IPS DF 4.7 (cell line): ENCODE measurements around the gene ATG3.
"Not testable (repeated sequence)": the region's sequence is repeated elsewhere in the genome, so short reads cannot be mapped to it uniquely, and the experiment has no call there.

Source experiments
- DNase-seq: peaks from one replicate; pipeline ENCODE4 v3.0.0-alpha.2; 2013; ENCODE audit warnings: low spot score; ENCODE audit errors: extremely low read depth

Gene ATG3

GRCh38 chr3:112561484-112561733 is 353 bp downstream of the ATG3 start:
- no peak for DNase-seq

- DNase-seq = no peak
Observed at GRCh38 chr3:112560721-112561483, 860 bp downstream of the ATG3 start.

GRCh38 chr3:112560307-112560706 is 1.5 kb downstream of the ATG3 start:
- no peak for DNase-seq

DNA sequence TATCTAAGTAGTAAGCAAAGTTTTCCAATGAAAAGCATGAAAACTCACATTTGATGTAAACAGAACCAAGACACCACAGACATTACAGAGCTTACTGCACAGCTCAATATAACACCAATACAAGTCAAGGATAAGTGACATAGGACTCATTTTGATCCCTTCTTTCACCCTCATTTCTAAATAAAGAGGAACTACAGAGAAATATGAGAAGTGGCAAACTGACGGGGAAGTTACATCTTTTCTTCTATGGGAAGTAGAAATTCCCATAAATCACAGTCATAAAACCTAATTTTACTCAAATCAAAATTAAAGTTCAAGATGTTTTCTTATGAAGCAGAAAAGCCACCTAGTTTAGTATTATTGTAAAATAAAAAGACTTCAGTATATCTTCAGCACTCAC is 3.8 kb downstream of the ATG3 start:
- no peak for DNase-seq

DNA sequence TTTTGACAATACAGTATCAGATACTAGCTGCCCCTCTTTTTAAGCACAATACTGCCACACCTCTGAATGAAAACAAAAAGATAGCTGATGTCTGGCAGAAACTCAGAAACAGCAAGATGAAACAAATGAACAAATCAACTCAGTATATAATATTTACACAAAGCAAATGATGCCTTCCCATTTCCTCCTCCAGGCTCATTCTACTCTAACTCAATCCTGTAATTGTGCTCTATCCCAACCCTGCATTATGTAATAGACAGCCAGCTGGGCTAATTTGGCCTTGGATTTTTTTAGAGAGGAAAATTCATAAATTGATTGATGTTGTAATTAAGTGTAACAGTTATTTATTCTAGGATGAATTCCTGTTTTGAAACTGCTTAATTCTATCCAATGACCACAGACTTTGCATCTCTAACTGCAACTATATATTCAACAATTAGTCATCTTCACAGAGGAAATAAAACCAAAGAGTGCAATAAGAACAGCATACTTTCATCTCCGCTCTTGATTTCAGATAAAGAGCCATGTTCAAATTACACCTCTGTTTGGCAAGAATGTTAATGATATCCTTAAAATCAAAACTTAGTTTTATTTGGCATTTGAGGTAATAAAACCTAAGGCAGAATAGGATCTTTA is 6.1 kb downstream of the ATG3 start:
- DNase-seq = no peak

DNA sequence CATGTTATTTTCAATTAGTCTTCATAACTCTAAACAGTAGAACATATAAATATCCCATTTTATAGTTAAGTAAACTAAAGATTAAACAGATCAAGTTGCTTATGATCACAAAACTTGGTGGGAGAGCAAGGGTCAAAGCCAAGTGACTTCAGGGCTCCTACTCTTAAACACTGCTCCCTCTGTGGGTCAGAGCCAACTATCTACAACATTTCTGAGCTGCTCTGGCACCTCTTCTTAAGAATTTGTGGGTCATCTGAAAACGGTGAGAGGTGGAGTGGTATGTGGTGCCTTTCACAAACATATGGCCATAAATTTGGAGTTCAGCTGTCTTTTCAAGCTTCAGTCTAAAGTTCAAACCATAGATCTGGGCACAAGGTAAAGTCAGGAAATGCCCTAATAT is 10.9 kb downstream of the ATG3 start:
- DNase-seq = no peak

DNA sequence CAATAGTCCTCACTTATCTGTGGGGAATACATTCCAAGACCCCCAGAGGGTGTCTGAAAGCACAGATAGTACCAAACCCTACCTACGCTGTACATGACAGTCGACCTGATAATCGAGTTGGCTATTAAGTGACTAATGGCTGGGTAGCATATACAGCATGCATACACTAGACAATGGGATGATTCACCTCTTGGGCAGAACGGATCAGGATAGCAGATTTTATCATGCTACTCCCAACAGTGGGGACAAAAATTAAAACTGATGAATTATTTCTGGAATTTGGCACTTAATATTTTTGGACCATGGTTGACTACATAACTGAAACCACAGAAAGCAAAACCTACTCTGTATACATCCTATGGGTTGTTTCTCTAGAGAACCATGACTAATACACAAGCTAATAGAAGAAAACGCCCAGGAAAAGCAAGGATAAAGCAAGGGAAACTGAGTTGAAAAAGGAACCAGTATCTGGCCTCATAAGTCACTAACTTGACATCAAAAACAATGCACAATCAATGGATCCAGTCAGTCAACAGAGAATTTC is 15.5 kb downstream of the ATG3 start:
- DNase-seq = no peak

- DNase-seq = no peak
Observed at GRCh38 chr3:112539825-112540650, 21.7 kb downstream of the ATG3 start.

DNA sequence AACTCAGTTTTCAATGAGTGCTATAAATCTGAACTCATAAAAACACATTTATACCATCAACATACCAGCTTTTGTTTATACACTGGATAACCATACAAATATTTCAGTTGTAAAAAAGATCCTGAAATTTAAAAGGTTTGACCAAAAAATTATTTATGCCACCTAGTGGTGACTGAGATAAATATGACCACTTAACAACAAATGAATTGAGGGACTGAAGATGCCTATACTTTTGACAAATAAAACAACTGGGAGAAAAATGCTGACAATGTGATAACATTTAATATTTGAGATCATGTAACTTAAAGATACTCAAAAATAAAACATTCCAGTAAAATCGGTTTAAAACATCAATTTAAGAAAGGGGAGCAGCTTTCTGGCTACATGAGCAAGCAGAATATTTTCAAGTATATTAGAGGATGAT is 30.4 kb downstream of the ATG3 start:
- no peak for DNase-seq

DNA sequence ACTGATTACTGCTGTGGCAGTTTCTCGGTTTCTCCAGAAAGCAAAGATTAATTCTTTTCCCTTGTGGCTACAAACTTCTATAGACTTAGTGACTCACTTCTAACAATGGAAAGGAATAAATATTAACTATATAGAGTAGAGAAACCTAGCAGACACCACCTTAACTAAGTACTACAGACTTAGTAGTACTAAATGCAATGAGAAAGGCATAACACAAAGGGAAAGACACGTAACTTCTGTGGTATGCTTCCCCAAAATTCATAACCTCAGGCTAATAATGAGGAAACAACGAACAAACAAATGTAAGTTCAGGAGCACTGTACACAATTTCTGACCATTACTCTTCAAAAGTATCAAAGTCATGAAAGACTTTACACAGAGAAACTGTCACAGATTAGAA is 31.2 kb downstream of the ATG3 start:
- DNase-seq = no peak

DNA sequence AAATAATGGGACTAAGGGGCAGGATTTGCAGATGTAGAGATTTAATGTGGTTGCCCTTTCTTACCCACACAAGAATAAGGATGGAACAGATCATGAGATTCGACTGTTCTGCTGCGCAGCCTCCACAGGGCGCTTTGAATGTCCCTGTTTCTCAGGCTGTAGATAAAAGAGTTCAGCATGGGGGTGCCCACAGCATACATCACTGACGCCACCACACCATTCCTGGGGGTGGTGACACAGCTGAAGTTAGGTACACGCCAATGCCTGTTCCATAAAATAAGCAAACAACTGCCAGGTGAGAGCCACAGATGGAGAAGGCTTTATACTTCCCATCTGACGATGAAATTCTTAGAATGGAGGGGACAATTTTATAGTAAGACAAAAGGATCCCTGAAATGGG is 37.6 kb downstream of the ATG3 start:
- DNase-seq = not testable (repeated sequence)

- no peak for DNase-seq
Observed at GRCh38 chr3:112519424-112520001, 42.2 kb downstream of the ATG3 start.

DNA sequence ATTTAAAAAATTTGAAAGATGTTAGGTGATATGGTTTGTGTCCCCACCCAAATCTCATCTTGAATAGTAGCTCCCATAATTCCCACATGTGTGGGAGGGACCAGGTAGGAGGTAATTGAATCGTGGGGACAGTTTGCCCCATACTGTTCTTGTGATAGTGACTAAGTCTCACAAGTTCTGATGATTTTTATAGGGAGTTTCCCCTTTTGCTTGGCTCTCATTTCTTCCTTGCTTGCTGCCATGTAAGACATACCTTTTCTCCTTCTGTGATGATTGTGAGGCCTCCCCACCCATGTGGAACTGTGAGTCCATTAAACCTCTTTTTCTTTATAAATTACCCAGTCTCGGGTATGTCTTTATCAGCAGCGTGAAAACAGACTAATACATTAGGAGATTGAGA is 42.8 kb downstream of the ATG3 start:
- DNase-seq = not testable (repeated sequence)

- no peak for DNase-seq
Observed at GRCh38 chr3:112514527-112515128, 47.1 kb downstream of the ATG3 start.

GRCh38 chr3:112512320-112512719 is 49.4 kb downstream of the ATG3 start:
- no peak for DNase-seq

DNA sequence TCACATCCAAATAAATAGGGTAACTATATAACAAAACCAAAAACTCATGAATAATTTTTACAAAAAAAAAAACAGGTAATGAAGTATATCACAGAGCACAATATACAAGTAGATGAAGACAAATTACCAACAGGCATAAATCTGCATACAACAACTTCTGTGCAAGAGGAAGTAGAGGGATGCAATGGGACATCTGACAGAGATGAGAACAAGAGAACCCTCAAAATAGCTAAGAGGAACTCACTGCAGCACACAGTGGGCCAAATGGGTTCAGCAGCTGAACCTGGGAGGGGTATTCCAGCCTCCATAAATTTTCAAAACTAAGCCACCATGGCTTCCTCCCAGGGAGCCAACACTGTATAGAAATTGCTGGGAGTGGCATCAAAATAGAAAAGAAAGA is 52.9 kb downstream of the ATG3 start:
- DNase-seq = no peak

- no peak for DNase-seq
Observed at GRCh38 chr3:112508261-112508660, 53.5 kb downstream of the ATG3 start.

- DNase-seq = no peak
Observed at GRCh38 chr3:112505907-112506306, 55.9 kb downstream of the ATG3 start.

DNA sequence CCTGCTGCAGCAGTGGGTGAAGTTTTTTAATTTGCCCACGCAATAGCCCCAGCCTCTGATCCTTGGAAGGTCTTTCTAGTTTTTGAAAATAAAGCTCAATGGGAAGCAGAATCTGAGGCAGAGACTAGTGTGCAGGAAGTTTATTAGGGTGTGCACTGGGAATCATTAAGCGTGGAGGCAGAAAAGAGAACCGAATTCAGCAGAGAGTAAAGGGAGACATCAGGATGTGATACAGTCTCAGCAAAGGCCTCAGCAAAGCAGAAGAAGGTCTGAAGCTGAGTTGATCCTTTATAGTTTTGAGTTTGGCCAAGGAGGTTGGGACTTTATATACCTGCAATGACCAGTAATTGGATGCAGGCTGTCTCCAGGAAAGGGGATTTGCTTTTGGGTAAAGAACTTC is 57.6 kb downstream of the ATG3 start:
- no peak for DNase-seq

- DNase-seq = no peak
Observed at GRCh38 chr3:112503304-112503972, 58.3 kb downstream of the ATG3 start.

GRCh38 chr3:112500621-112501020 is 61.1 kb downstream of the ATG3 start:
- DNase-seq = no peak
